ENCODE data around the gene ZSCAN21. TPM values are rescaled to one million over a fixed set of nuclear protein-coding genes. Genes with fewer than 3 reads are reported as not detected.

Gene ZSCAN21
- total and polyA plus RNA-seq, 2 donors (not counting 3 experiments of a cell fraction or from before 2014, with no cell fraction given), result 7.4 to 7.7 TPM

DNA sequence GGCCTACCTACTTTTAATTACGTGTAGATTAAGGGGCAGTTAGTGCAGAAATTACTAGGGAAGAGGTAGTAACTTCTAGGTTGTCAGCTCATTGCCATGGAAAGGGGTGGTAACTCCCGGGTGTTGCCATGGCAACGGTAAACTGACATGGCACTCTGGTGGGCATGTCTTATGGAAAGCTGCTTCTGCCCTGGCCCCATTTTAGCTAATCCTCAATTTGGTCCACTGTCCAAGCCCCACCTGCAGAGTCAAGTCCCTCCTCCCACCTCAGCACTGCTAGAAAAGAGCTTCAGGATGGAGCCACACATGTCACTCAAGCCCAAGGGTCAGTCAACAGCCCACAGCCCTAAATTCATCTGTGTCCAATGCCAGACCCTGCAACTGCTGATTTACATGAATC, 41.7 kb upstream of the ZSCAN21 start:
- no TSS peak for BruUV-seq (replicated peaks)
- FAIRE-seq, result no peak

More for the DNA sequence above, 41.7 kb upstream of the ZSCAN21 start:
- Histone ChIP-seq H3K4me1 (ENCODE audit: control insufficient read depth, extremely low read depth, insufficient read depth, low read length) (no peaks in the 10 kb centered on the region), H3K9ac (replicated peaks; ENCODE audit: extremely low read depth, insufficient read depth, low read length) (no peak overlapping the region), H3K4me3 (replicated peaks in 1 of 3; ENCODE audit: insufficient read depth in 1 of 3, low read depth in 1 of 3, low read length in 3 of 3) (no peak overlapping the region), H3K27ac (ENCODE audit: insufficient read depth, low read depth, low read length) (no peak overlapping the region), H3K4me2 (ENCODE audit: insufficient read depth, low read length) (no peak overlapping the region), H2AFZ (ENCODE audit: low read depth, low read length) (no peak overlapping the region), H3K27me3 (ENCODE audit: control insufficient read depth in 2 of 2, insufficient read depth in 2 of 2, low read length in 2 of 2) (no peaks in the 10 kb centered on the region), H3K36me3 (ENCODE audit: control insufficient read depth in 2 of 2, extremely low read depth in 1 of 2, insufficient read depth in 2 of 2, low read length in 2 of 2) (no peaks in the 10 kb centered on the region), H3K9me3 (replicated peaks; ENCODE audit: control insufficient read depth, insufficient read depth, low read length) (no peaks in the 10 kb centered on the region), H4K20me1 (replicated peaks; ENCODE audit: control insufficient read depth, extremely low read depth, insufficient read depth, low read length) (no peaks in the 10 kb centered on the region), H3K79me2 (ENCODE audit: control insufficient read depth, insufficient read depth, low read length) (no peaks in the 10 kb centered on the region), H3K9me1 (replicated peaks; ENCODE audit: control insufficient read depth, extremely low read depth, insufficient read depth, low read length) (no peaks in the 10 kb centered on the region)
- ChIA-PET CTCF (interaction anchor here (1.6 kb wide), 1 partner anchor 12 kb away, joined by 3 read pairs; no protein-coding TSS in a partner anchor), POLR2A (no interaction called here)
- intact Hi-C loops (cut with micrococcal nuclease) (no loop called here), dilution Hi-C loops (cut with MboI; ENCODE audit: extremely low pct_ligation_motif_present, low sequenced_read_pairs) (no loop called here)
- DNase-seq (ENCODE audit: low read depth, low spot score), result no peak
- no peak for TF ChIP-seq POLR2A (IDR thresholded peaks at IDR 0.05; ENCODE audit: low read depth, low read length)
- TF ChIP-seq, protein P1, sequence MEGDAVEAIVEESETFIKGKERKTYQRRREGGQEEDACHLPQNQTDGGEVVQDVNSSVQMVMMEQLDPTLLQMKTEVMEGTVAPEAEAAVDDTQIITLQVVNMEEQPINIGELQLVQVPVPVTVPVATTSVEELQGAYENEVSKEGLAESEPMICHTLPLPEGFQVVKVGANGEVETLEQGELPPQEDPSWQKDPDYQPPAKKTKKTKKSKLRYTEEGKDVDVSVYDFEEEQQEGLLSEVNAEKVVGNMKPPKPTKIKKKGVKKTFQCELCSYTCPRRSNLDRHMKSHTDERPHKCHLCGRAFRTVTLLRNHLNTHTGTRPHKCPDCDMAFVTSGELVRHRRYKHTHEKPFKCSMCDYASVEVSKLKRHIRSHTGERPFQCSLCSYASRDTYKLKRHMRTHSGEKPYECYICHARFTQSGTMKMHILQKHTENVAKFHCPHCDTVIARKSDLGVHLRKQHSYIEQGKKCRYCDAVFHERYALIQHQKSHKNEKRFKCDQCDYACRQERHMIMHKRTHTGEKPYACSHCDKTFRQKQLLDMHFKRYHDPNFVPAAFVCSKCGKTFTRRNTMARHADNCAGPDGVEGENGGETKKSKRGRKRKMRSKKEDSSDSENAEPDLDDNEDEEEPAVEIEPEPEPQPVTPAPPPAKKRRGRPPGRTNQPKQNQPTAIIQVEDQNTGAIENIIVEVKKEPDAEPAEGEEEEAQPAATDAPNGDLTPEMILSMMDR (IDR thresholded peaks at IDR 0.05; ENCODE audit: extremely low read depth in 1 of 2, insufficient read depth in 1 of 2, low read depth in 1 of 2, low read length in 2 of 2), result no peak
- no peak for TF ChIP-seq FOS (IDR thresholded peaks at IDR 0.05; ENCODE audit: borderline replicate concordance, insufficient read depth, low read length)
- no peak for TF ChIP-seq GATA2 (IDR thresholded peaks at IDR 0.05; ENCODE audit: insufficient read depth, insufficient read length, low read depth, low read length)
- TF ChIP-seq JUN (IDR thresholded peaks at IDR 0.05; ENCODE audit: borderline replicate concordance, insufficient read depth, insufficient read length, low read depth), result no peak
- TF ChIP-seq EZH2 (IDR thresholded peaks at IDR 0.05; ENCODE audit: borderline replicate concordance, low read depth, low read length, severe bottlenecking), result no peak
- TF ChIP-seq, protein P2, sequence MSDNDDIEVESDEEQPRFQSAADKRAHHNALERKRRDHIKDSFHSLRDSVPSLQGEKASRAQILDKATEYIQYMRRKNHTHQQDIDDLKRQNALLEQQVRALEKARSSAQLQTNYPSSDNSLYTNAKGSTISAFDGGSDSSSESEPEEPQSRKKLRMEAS (IDR thresholded peaks at IDR 0.05; ENCODE audit: insufficient read depth, insufficient read length), result no peak
- no peak for TF ChIP-seq MYC (IDR thresholded peaks at IDR 0.05; ENCODE audit: low read depth, low read length)
- no peak for TF ChIP-seq POLR2AphosphoS5 (IDR thresholded peaks at IDR 0.05; ENCODE audit: insufficient read depth, low read depth, low read length)
